HUES48 (cell line): ENCODE measurements around the gene DAPL1.
A peak's percentile ranks its signal among the peaks of the same experiment; 100 is the strongest.

Experiments
- H3K27ac ChIP-seq: one replicate; pipeline ENCODE4 v1.7.0; 2013; ENCODE audit warnings: low read depth, low read length, inconsistent platforms
- H3K27me3 ChIP-seq: 2 replicates; pipeline ENCODE4 v1.6.1; 2013; ENCODE audit warnings: mild to moderate bottlenecking, low read length; ENCODE audit not compliant: control insufficient read depth, insufficient read depth
- H3K36me3 ChIP-seq: 2 replicates; pipeline ENCODE4 v1.6.1; 2013; ENCODE audit warnings: low read length; ENCODE audit not compliant: control insufficient read depth, insufficient read depth
- H3K4me1 ChIP-seq: 2 replicates; pipeline ENCODE4 v1.6.1; 2013; ENCODE audit warnings: mild to moderate bottlenecking, low read length; ENCODE audit not compliant: control insufficient read depth, insufficient read depth
- H3K4me3 ChIP-seq: 2 replicates; pipeline ENCODE4 v1.5.1; 2013; ENCODE audit warnings: mild to moderate bottlenecking, low read depth, low read length
- H3K9ac ChIP-seq: 2 replicates; pipeline ENCODE4 v1.6.1; 2013; ENCODE audit warnings: mild to moderate bottlenecking, low read depth, low read length, moderate library complexity
- H3K9me3 ChIP-seq: 2 replicates; pipeline ENCODE4 v1.6.1; 2013; ENCODE audit warnings: low read length; ENCODE audit not compliant: control insufficient read depth, insufficient read depth

Gene DAPL1, protein sequence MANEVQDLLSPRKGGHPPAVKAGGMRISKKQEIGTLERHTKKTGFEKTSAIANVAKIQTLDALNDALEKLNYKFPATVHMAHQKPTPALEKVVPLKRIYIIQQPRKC

GRCh38 chr2:158795195-158795924 lies at the start of gene DAPL1:
Gene DAPL1 (plus strand): TSS chr2:158795317. CDS start chr2:158795373, 56 bp downstream.
- Histone ChIP-seq H3K27me3 (no peaks in the 10 kb centered on the region), H3K4me1 (peaks cover 12% of the 10 kb centered on the region; the same call in 1 of the 2 replicates), H3K9me3 (no peaks in the 10 kb centered on the region), H3K27ac (no peak within 1 kb of the TSS), H3K9ac (no peak within 1 kb of the TSS), H3K36me3 (no peaks in the 10 kb centered on the region), H3K4me3 (no peak within 1 kb of the TSS)

DNA sequence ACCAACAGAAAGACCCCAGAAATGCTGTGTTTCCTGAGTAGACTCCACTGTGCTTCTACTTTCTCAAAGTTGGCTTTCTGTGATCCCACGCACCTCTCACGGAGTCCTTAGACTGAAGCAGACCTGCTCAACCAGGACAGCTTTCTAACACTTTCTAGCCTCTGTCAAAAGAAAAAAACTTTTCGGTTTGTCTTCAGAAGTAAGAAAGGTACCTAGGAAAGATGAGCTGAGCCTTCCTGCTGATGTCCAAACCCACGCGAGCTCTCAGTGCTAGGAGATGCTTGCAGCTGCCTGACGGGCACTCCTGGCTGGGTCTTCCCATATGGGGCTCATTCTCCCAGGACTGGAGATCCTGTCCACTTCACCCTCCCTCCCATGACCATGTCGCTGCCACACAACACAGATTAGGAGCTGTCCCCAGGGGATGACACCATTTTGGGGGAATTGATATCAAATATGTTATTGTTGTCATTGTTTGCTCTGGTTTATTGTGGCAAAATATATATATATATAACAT lies 49.2 kb upstream of the DAPL1 start:
- peak overlapping the region; percentile 53; the same call in 1 of the 2 replicates for H3K4me3 ChIP-seq
- no peaks in the 10 kb centered on the region for H3K36me3 ChIP-seq
- no peaks in the 10 kb centered on the region for H3K9me3 ChIP-seq
- no peaks in the 10 kb centered on the region for H3K27me3 ChIP-seq
- H3K27ac ChIP-seq: no peak overlapping the region
- H3K4me1 ChIP-seq: peaks cover 13% of the 10 kb centered on the region
- no peak overlapping the region for H3K9ac ChIP-seq

DNA sequence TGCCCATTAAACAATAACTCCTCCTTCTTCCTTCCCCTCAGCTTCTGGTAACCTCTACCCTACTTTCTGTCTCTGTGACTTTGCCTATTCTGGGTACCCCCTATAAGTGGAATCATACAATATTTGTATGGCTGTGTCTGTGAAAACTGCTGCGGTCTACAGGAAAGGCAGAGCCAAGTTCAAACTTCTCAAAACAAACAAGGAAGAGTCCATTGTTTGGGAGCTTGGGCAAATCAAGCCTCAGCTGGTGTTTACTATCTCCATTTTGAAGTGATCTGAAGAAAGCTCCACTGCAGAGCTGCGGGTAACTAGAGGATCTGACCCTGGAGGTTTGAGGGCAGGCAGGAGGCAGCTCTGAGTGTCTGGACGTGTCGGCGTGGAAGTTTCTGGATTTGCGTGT lies 48.6 kb upstream of the DAPL1 start:
- Histone ChIP-seq H3K36me3 (no peaks in the 10 kb centered on the region), H3K4me1 (peaks cover 13% of the 10 kb centered on the region), H3K4me3 (no peak overlapping the region), H3K27me3 (no peaks in the 10 kb centered on the region), H3K9ac (no peak overlapping the region), H3K9me3 (no peaks in the 10 kb centered on the region), H3K27ac (no peak overlapping the region)

- peaks cover 13% of the 10 kb centered on the region for H3K4me1 ChIP-seq
- no peaks in the 10 kb centered on the region for H3K9me3 ChIP-seq
- no peaks in the 10 kb centered on the region for H3K27me3 ChIP-seq
Measured at GRCh38 chr2:158747281-158747680, 47.8 kb upstream of the DAPL1 start.

DNA sequence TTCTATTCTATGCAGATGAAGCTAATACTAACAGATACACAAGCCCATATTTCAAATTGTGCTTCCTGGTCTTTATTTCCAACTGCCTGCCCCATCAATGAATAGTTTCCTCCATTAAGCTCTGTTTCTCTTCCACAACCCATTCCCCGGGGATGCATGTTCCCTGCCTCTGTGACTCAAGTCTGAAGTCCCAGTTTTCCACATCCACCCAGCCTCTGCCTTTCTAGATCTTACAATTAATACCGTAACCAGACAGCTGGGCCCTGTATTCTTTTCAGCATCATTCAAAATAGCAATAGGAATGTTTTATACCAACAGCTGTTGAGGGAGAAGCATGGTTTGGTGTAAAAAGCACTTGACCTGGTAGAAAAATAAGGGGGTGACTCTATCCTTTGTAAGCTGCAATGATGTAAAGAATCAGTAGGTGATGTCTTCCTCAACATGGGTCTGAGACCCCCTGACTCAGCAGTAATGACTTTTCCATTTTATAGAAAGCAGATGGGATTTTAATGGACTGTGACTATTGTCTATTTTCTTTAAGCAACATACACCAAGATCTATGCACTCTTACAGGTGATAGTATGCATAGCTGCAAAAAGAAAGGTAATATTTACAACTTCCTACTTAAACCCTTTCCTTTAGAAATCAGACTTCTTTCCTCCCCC lies 46.1 kb upstream of the DAPL1 start:
- Histone ChIP-seq H3K27ac (no peak overlapping the region), H3K9me3 (no peaks in the 10 kb centered on the region), H3K27me3 (no peaks in the 10 kb centered on the region), H3K36me3 (no peaks in the 10 kb centered on the region), H3K9ac (no peak overlapping the region), H3K4me3 (no peak overlapping the region), H3K4me1 (peaks cover 13% of the 10 kb centered on the region)

More at GRCh38 chr2:158747281-158747680, 47.8 kb upstream of the DAPL1 start:
- no peak overlapping the region for H3K4me3 ChIP-seq
- H3K9ac ChIP-seq: no peak overlapping the region
- H3K36me3 ChIP-seq: no peaks in the 10 kb centered on the region
- H3K27ac ChIP-seq: no peak overlapping the region

DNA sequence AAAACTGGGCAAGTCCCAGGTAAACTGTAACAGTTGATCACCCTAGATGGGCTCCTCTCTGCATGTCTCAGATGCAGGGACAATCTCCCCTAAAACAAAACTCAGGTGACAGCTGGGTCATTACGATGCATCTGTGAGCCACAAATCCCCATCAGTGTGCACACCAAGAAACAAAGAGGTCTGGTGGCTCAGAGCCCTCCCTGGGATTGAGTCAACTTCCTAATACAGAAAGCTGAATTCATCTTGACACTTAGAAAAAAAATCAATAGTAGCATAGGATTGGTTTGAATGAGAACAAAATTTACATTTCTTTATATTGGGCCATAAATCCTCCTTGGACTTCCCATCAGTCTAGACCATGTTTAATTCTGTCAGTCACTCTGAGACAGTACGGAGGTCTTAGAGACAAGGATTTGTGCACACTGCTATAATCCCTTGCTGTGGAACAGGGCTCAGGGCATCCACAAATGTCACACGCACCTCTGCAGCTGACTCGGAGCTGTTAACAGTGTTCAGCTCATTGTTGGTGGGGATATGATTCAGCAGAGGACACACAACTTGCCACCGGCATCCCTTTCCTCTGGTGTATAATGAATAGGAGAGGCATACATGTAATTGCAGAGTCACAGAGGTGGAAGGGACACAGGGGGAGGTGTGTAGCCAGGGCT lies 44.5 kb upstream of the DAPL1 start:
- Histone ChIP-seq H3K9ac (no peak overlapping the region), H3K27me3 (no peaks in the 10 kb centered on the region)

DNA sequence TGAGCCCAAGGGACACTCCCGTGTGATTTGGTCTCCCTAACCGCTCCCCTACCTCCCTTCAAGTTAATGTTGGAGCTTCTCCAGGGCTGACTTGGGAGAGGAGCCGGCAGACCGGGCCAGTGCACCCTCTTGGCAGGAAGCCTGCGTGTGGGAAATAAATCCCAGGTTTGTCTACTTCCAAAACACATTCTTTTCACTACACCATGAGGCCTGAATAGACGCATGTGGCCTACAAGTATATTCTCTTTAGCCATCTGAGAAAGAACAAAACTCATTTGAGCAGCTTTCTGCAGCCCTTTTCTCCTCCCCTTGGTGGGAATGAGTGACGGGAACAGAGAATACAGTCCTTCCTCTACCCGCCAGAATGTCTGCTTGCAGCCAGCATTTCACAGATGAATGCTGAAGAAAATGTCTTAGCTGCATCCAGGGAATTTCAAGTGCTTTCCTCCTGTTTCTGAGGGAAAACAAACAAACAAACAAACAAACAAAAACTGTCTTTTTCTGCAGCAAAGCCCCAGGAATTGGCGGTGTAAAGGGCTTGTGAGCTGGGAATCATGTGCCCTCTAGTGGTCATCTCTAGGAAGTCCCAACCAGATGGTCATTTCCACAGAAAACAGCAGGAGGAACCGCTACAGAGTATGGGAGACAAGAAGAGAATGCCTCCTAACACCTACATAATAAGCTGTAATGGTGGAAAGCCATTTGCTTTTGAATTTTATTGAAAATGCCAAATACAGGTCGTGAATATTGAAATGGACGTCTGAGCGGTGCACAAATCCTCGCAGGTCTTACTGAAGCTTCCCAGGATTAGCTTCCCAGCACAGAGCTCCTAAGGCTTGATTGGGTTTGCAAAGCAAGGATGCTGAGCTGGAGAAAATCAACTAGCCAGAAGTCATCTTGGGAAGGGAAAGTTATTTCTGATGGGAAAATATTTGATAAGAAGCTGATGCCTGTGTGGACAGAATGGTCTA lies 41.2 kb upstream of the DAPL1 start:
- no peak overlapping the region for H3K9ac ChIP-seq
- H3K27ac ChIP-seq: no peak overlapping the region
- H3K9me3 ChIP-seq: no peaks in the 10 kb centered on the region
- H3K4me3 ChIP-seq: peak overlapping the region; percentile 46; the same call in 1 of the 2 replicates
- H3K27me3 ChIP-seq: no peaks in the 10 kb centered on the region
- no peaks in the 10 kb centered on the region for H3K36me3 ChIP-seq
- no peaks in the 10 kb centered on the region for H3K4me1 ChIP-seq

More for the DNA sequence above, 44.5 kb upstream of the DAPL1 start:
- H3K4me3 ChIP-seq: no peak overlapping the region
- H3K36me3 ChIP-seq: no peaks in the 10 kb centered on the region
- no peaks in the 10 kb centered on the region for H3K9me3 ChIP-seq
- H3K27ac ChIP-seq: no peak overlapping the region
- H3K4me1 ChIP-seq: peaks cover 4% of the 10 kb centered on the region; the same call in 1 of the 2 replicates

- Histone ChIP-seq H3K36me3 (no peaks in the 10 kb centered on the region), H3K4me1 (no peaks in the 10 kb centered on the region), H3K9ac (no peak overlapping the region), H3K4me3 (no peak overlapping the region), H3K27me3 (no peaks in the 10 kb centered on the region), H3K9me3 (no peaks in the 10 kb centered on the region), H3K27ac (no peak overlapping the region)
Measured at GRCh38 chr2:158755310-158756087, 39.6 kb upstream of the DAPL1 start.

DNA sequence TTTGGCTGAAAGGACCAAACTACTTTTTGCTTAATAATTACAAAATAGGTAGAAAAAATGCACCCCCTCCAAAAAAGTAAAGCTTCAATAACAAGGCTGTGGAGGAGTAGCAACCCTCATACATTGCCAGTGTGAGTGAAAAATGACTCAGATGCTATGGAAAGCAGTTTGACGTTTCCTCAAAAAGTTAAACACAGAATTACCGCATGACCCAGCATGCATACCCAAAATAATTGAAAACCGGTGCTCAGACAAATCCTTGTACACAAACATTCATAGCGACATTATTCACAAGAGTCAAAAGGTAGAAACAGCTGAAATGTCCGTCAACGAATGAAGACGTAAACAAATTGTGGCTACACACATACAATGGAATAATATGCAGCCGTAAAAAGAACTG lies 38.8 kb upstream of the DAPL1 start:
- no peaks in the 10 kb centered on the region for H3K36me3 ChIP-seq
- H3K27ac ChIP-seq: no peak overlapping the region
- no peak overlapping the region for H3K9ac ChIP-seq
- no peaks in the 10 kb centered on the region for H3K9me3 ChIP-seq
- H3K4me1 ChIP-seq: no peaks in the 10 kb centered on the region
- no peaks in the 10 kb centered on the region for H3K27me3 ChIP-seq
- no peak overlapping the region for H3K4me3 ChIP-seq
